Smooth muscle cell (in vitro differentiated cells): ENCODE results near the gene GNAQ. TPM values are rescaled to one million over a fixed set of nuclear protein-coding genes. Genes with fewer than 3 reads are reported as not detected.
A peak's percentile ranks its signal among the peaks of the same experiment; 100 is the strongest.

ENCODE experiments used
- DNase-seq: peaks from one replicate; lab custom pipeline; 2025; ENCODE audit not compliant: unreplicated experiment; lab: John Stamatoyannopoulos, UW
- H2AFZ ChIP-seq: fragments of 200-600 bp; sonication (generic); 2 replicates; pipeline ENCODE4 v1.6.0; 2016; ENCODE audit warnings: antibody characterized with exemption, low read depth, mild to moderate bottlenecking
- H3F3A ChIP-seq: fragments of 200-600 bp; sonication (generic); 2 replicates; pipeline ENCODE4 v1.6.0; 2017; ENCODE audit warnings: antibody characterized with exemption, low read depth
- H3K27ac ChIP-seq: fragments of 200-600 bp; sonication (generic); 2 replicates; pipeline ENCODE4 v1.5.1; 2016; ENCODE audit warnings: low read depth, mild to moderate bottlenecking
- H3K27me3 ChIP-seq: fragments of 200-600 bp; sonication (generic); 2 replicates; pipeline ENCODE4 v1.6.1; 2016; ENCODE audit warnings: low read depth, mild to moderate bottlenecking
- H3K36me3 ChIP-seq: fragments of 200-600 bp; sonication (generic); 2 replicates; pipeline ENCODE4 v1.5.1; 2016; ENCODE audit warnings: low read depth
- H3K4me1 ChIP-seq: fragments of 200-600 bp; sonication (generic); 2 replicates; pipeline ENCODE4 v1.5.1; 2016; ENCODE audit warnings: low read depth
- H3K4me2 ChIP-seq: fragments of 200-600 bp; sonication (generic); 2 replicates; pipeline ENCODE4 v1.6.0; 2016; ENCODE audit warnings: mild to moderate bottlenecking
- H3K4me3 ChIP-seq: fragments of 200-600 bp; sonication (generic); 2 replicates; pipeline ENCODE4 v1.5.1; 2016; ENCODE audit warnings: mild to moderate bottlenecking
- H3K79me2 ChIP-seq: fragments of 200-600 bp; sonication (generic); 2 replicates; pipeline ENCODE4 v1.6.0; 2016; ENCODE audit warnings: low read depth, mild to moderate bottlenecking
- H3K9ac ChIP-seq: fragments of 200-600 bp; sonication (generic); 2 replicates; pipeline ENCODE4 v1.6.0; 2016; ENCODE audit warnings: low read depth
- H3K9me3 ChIP-seq: fragments of 200-600 bp; sonication (generic); replicated peaks from 2 replicates; pipeline ENCODE4 v1.5.1; 2016; ENCODE audit warnings: low read depth
- H4K20me1 ChIP-seq: fragments of 200-600 bp; sonication (generic); 2 replicates; pipeline ENCODE4 v1.6.0; 2016; ENCODE audit warnings: low read depth
- CTCF ChIP-seq: fragments of 200-600 bp; sonication (generic); IDR thresholded peaks from 2 replicates; pipeline ENCODE4 v1.5.1; 2017; ENCODE audit warnings: borderline replicate concordance, mild to moderate bottlenecking, antibody characterized with exemption; ENCODE audit not compliant: insufficient read depth, poor library complexity, severe bottlenecking
- WGBS: methylation state at CpG from one replicate; pipeline ENCODE4 v1.1.7; 2016; ENCODE audit warnings: low lambda C conversion rate; 5-methylcytosine and 5-hydroxymethylcytosine counted together
- polyA plus RNA-seq: library from polyadenylated mRNA; unstranded; fragments of >200 nt; fragmentation: Nextera tagmentation; extraction: Ambion mirVana; gene quantifications from 2 replicates; pipeline ENCODE4 v1.2.1, GENCODE V29; 2016
- total RNA-seq: library from RNA; depleted of rRNA; stranded (reverse); fragments of >200 nt; gene quantifications from 2 replicates; pipeline ENCODE4 v1.2.3, GENCODE V29; 2014

Gene GNAQ
- total and polyA plus RNA-seq, 2 experiments from 2014 or later = 12.5 to 41.4 TPM

DNA sequence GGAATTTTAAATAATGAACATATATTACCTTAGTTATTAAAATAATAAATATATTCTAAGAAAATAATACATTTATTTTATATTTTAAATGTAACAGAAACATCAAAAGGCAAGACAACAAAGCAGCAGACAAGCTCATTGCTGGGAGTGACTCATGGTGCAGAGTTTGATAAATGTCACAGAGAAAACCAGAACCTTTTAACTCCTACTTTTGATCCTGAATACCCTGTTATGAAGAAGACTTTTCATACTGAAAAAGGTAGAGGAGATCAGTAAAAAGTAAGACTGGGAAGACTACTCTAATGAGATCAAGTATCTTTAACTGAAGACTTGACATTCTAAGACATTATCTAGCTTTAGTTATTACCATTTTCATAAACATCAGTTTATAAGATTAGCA is 284.4 kb downstream of the GNAQ start:
- Histone ChIP-seq H3K4me1 (peaks cover 8% of the 10 kb centered on the region), H3K27ac (peak overlapping the region; percentile 5), H2AFZ (no peak overlapping the region), H3K9me3 (no peaks in the 10 kb centered on the region), H3K9ac (no peak overlapping the region), H3F3A (no peaks in the 10 kb centered on the region), H3K36me3 (no peaks in the 10 kb centered on the region), H3K27me3 (no peaks in the 10 kb centered on the region), H3K4me2 (no peak overlapping the region), H3K79me2 (peaks cover 7% of the 10 kb centered on the region), H3K4me3 (no peak overlapping the region), H4K20me1 (no peaks in the 10 kb centered on the region)
- TF ChIP-seq CTCF = no peak
- DNase-seq = no peak

DNA sequence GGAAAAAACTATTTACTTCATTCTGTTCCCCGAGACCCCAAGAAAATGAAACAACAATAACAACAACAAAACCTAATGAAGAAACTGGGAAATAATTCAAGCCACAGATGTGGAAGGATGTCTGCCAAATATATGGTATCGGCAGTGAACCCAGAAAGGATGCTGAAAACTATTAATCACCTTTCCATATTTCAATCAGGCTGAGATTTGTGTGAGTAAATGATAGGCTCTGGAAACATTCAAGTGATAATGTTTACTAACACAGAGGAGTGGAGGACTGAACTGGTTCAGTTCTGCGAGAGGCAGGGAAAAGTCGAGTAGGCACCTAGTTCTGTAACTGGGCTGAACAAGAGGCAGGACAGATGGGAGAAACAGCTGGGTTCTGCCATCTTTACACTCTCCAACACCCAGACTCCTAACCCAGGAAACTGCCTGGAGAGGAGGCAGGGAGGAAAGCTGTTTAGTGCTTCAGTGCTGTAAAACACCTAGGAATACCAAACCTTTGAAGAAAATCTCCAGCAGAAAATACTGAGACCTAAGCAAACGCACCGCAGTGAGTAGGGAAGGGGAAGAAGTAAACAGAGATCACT is 286.7 kb downstream of the GNAQ start:
- Histone ChIP-seq H3K9me3 (no peaks in the 10 kb centered on the region), H2AFZ (no peak overlapping the region), H3K4me2 (no peak overlapping the region), H3K4me1 (peaks cover 8% of the 10 kb centered on the region), H4K20me1 (peaks cover 4% of the 10 kb centered on the region), H3F3A (no peaks in the 10 kb centered on the region), H3K9ac (no peak overlapping the region), H3K4me3 (no peak overlapping the region), H3K27ac (peak overlapping the region; percentile 7), H3K36me3 (no peaks in the 10 kb centered on the region), H3K27me3 (no peaks in the 10 kb centered on the region), H3K79me2 (peaks cover 7% of the 10 kb centered on the region)
- DNase-seq = no peak
- TF ChIP-seq CTCF = no peak
- 47% methylated on average over 6 of the region's 6 CpGs for WGBS

DNA sequence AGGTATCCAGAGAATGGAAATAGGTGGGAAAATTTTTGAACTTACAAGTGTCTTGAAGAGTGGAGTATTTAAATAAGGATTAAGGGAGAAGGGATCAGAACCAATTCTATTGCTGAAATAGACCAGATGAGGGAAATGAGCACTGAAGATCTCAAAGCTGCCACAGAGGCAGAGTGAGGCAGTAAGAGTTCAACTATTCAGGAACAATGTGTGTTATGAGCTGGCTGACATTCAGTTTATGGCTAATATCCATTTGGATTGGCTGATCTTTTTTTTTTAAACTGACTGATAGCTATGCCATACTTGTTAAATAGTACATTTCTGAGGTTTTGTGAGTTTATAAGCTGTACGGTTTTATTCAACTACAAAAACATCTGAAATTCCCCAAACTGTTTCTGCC is 288.2 kb downstream of the GNAQ start:
- H3K36me3 ChIP-seq = no peaks in the 10 kb centered on the region
- DNase-seq = no peak
- H3K4me3 ChIP-seq = no peak overlapping the region
- no peak overlapping the region for H2AFZ ChIP-seq
- H3F3A ChIP-seq = no peaks in the 10 kb centered on the region
- peaks cover 7% of the 10 kb centered on the region for H3K79me2 ChIP-seq
- no peak overlapping the region for H3K9ac ChIP-seq
- peaks cover 4% of the 10 kb centered on the region for H4K20me1 ChIP-seq
- H3K27ac ChIP-seq = no peak overlapping the region
- 100% methylated on average over 1 of the region's 1 CpG for WGBS
- no peak for TF ChIP-seq CTCF
- H3K9me3 ChIP-seq = no peaks in the 10 kb centered on the region
- peaks cover 8% of the 10 kb centered on the region for H3K4me1 ChIP-seq
- no peaks in the 10 kb centered on the region for H3K27me3 ChIP-seq
- no peak overlapping the region for H3K4me2 ChIP-seq

DNA sequence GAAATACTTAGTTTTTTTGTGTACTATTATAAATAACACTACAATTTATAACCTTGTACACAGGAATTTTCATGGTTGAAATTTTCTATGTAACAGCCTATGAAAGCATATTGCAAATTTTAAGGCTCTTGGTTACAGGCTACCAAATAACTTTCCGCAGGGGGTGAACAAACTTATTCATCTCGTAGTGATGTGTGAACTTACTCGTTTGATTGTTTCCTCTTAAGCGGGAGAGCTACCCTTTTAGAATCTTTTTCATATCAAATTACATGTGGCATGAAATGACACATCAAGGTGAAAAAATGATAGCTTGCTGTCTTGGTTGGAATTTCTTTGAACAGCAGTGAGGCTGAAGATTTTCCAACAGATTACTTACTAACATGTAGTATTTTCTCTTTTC is 292.7 kb downstream of the GNAQ start:
- Histone ChIP-seq H3K36me3 (no peaks in the 10 kb centered on the region), H3K79me2 (no peaks in the 10 kb centered on the region), H3F3A (no peaks in the 10 kb centered on the region), H3K9ac (no peak overlapping the region), H3K4me2 (no peak overlapping the region), H3K27ac (no peak overlapping the region), H3K4me1 (no peaks in the 10 kb centered on the region), H2AFZ (no peak overlapping the region), H3K4me3 (no peak overlapping the region), H4K20me1 (peaks cover 19% of the 10 kb centered on the region), H3K9me3 (no peaks in the 10 kb centered on the region), H3K27me3 (no peaks in the 10 kb centered on the region)
- WGBS = 92% methylated on average over 4 of the region's 4 CpGs
- DNase-seq = no peak
- no peak for TF ChIP-seq CTCF
